Stimulated activated CD4-positive, alpha-beta T cell treated with anti-CD3 and anti-CD28 coated beads, Interleukin-4, amount 100 ng/mL, for 1 hour (primary cell): ENCODE data around the gene TLX3.
A peak's percentile ranks its signal among the peaks of the same experiment; 100 is the strongest.
"Not testable (repeated sequence)": the region's sequence is repeated elsewhere in the genome, so short reads cannot be mapped to it uniquely, and the experiment has no call there.

Experiments used
- DNase-seq: peaks from one replicate; pipeline ENCODE4 v3.0.0-alpha.2; 2020

Gene TLX3

GRCh38 chr5:171330021-171330420, 21.0 kb downstream of the TLX3 start:
- no peak for DNase-seq

- no peak for DNase-seq
These were observed 26.6 kb downstream of the TLX3 start for GRCh38 chr5:171335616-171336015.

- no peak for DNase-seq
These were observed 27.6 kb downstream of the TLX3 start for GRCh38 chr5:171336521-171337209.

- DNase-seq = no peak
These were observed 28.1 kb downstream of the TLX3 start for GRCh38 chr5:171337210-171337569.

GRCh38 chr5:171340042-171340441, 31.0 kb downstream of the TLX3 start:
- DNase-seq = no peak

- DNase-seq = no peak
These were observed 31.4 kb downstream of the TLX3 start for GRCh38 chr5:171340491-171340890.

- DNase-seq = no peak
These were observed 33.5 kb downstream of the TLX3 start for GRCh38 chr5:171342362-171343111.

- no peak for DNase-seq
These were observed 36.0 kb downstream of the TLX3 start for GRCh38 chr5:171344936-171345608.

- DNase-seq = no peak
These were observed 42.6 kb downstream of the TLX3 start for GRCh38 chr5:171351536-171352073.

- DNase-seq = peak; percentile 10
These were observed 46.3 kb downstream of the TLX3 start for GRCh38 chr5:171355302-171355724.

GRCh38 chr5:171357843-171358242, 48.8 kb downstream of the TLX3 start:
- no peak for DNase-seq

GRCh38 chr5:171361151-171361550, 52.1 kb downstream of the TLX3 start:
- DNase-seq = not testable (repeated sequence)
